Activated CD4-positive, alpha-beta T cell treated with anti-CD3 and anti-CD28 coated beads for 36 hours (primary cell): Measurements from ENCODE around the gene ONECUT1. TPM values are rescaled to one million over a fixed set of nuclear protein-coding genes. Genes with fewer than 3 reads are reported as not detected.

Experiments used
- ATAC-seq: fragments of 200-7000 bp; cut with Tn5 transposase; one replicate; pipeline ENCODE4 v1.10.0; 2021; ENCODE audit warnings: mild to moderate bottlenecking, moderate library complexity
- CTCF ChIA-PET: fragments of 350-600 bp; sonication (Branson Sonifier 250); formaldehyde crosslinking; loops from one replicate; lab custom pipeline; 2021; ENCODE audit warnings: antibody characterized with exemption; lab: Charles Lee
- POLR2A ChIA-PET: fragments of 350-600 bp; sonication (Branson Sonifier 250); formaldehyde crosslinking; loops from one replicate; lab custom pipeline; 2021; ENCODE audit warnings: antibody characterized with exemption, inconsistent platforms; lab: Charles Lee
- DNase-seq: peaks from one replicate; pipeline ENCODE4 v3.0.0-alpha.2; 2020
- H3K27ac Mint-ChIP-seq: one replicate; pipeline ENCODE4 v1.8.0; 2021; ENCODE audit warnings: mixed read lengths
- H3K27me3 Mint-ChIP-seq: one replicate; pipeline ENCODE4 v1.8.0; 2021; ENCODE audit warnings: mixed read lengths
- H3K36me3 Mint-ChIP-seq: one replicate; pipeline ENCODE4 v1.8.0; 2021; ENCODE audit warnings: low read depth, mixed read lengths
- H3K4me1 Mint-ChIP-seq: one replicate; pipeline ENCODE4 v1.8.0; 2021; ENCODE audit warnings: mixed read lengths
- H3K4me3 Mint-ChIP-seq: one replicate; pipeline ENCODE4 v1.8.0; 2021; ENCODE audit warnings: mild to moderate bottlenecking, moderate library complexity, mixed read lengths
- H3K9me3 Mint-ChIP-seq: one replicate; pipeline ENCODE4 v1.8.0; 2021; ENCODE audit warnings: low read depth, mixed read lengths
- intact Hi-C, 2 experiments: fragments of 100-400 bp; cut with DNase I in 1 of 2; cut with micrococcal nuclease in 1 of 2; formaldehyde crosslinking; loops; one replicate each; pipeline versions ENCODE4 v1.14.2 to v1.15.1; 2022 to 2024; cut with DNase I, micrococcal nuclease
- total RNA-seq, 2 experiments: library from RNA; stranded (reverse); gene quantifications; one replicate each; pipeline ENCODE4 v1.2.3, GENCODE V29; 2021

The ONECUT1 gene
- total RNA-seq, 2 experiments from 2014 or later: not detected

DNA sequence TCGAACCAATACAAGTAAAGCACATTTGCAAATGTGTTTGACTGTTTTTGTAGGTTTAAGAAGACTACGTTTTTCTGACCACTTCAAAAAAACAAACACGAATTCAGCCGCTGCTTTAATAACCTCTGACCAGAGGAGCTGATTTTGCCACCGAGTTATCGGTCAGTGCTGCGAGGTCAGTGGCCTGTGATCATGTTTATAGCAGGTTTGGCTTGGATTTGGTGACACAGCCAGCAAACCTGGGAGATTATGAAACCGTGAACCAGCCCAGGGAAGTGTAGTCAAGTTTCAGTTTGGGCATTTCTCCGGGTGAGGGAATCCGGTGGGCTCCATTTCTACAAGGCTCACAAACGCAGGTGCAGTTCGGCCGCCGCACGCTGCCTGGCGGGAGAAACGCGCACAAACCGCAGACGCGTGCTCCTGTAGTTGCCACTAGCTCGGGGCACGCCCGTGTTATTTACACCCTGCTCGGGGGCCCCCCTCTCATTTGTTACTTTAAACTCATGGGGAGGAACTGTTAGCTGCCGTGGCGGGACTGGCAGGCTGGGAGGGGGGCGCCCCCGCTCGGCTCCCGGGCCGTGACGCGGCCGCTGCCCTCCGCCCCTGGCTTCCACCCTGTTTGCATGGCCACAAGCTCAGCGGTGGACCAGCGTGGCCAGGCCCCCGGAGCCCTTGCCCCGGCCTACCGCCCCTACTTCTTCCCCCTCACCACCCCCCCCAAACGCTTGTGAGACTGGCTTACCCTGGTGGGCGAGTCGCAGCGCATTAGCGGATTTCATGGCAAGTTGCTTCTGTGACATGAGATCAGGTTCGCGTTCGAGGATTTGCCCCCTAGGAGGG lies 13.6 kb upstream of the ONECUT1 start:
- intact Hi-C loops: loop anchor here in 1 of 2 experiments (2.0 kb wide), 1 partner anchor 13 kb away; the partner anchor contains the start of gene ONECUT1

DNA sequence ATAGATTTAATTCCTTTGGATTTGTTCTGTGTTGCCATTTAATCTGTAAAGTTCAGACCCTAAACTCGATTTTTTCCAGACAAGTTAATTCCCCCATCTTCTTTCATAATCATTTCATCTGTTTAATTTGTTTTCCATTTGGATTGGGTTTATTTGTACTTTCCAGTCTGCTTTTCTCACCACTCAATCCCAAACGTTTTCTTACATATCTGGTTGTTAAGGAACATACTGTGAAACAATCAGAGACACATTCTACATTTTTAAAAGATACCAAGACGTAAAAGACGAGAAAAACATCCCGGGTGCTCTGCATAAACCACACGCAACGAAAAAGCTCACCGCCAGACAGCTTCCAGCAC lies 13.0 kb upstream of the ONECUT1 start:
- no peaks in the 10 kb centered on the region for H3K36me3 Mint-ChIP-seq
- no peaks in the 10 kb centered on the region for H3K9me3 Mint-ChIP-seq
- DNase-seq: no peak
- H3K4me3 Mint-ChIP-seq: no peak overlapping the region
- no peak overlapping the region for H3K27ac Mint-ChIP-seq
- ATAC-seq: no peak
- intact Hi-C loops: no loop called here
- peaks cover 29% of the 10 kb centered on the region for H3K4me1 Mint-ChIP-seq
- CTCF ChIA-PET: interaction anchor here (0.6 kb wide), 1 partner anchor 30 kb away, joined by 3 read pairs; no protein-coding TSS in a partner anchor
- POLR2A ChIA-PET: no interaction called here
- H3K27me3 Mint-ChIP-seq: peaks cover 71% of the 10 kb centered on the region

More for the DNA sequence above, 13.6 kb upstream of the ONECUT1 start:
- Mint-ChIP-seq H3K4me3 (peak overlapping the region; percentile 50), H3K9me3 (no peaks in the 10 kb centered on the region), H3K36me3 (no peaks in the 10 kb centered on the region), H3K27me3 (peaks cover 72% of the 10 kb centered on the region), H3K27ac (no peak overlapping the region), H3K4me1 (peaks cover 27% of the 10 kb centered on the region)
- ChIA-PET POLR2A (no interaction called here), CTCF (interaction anchor here (0.6 to 3.2 kb wide), 4 partner anchors 15 to 1065 kb away, joined by 3 to 20 read pairs (median 5); no protein-coding TSS in a partner anchor)
- ATAC-seq (peak; percentile 18), DNase-seq (peak; percentile 26)

DNA sequence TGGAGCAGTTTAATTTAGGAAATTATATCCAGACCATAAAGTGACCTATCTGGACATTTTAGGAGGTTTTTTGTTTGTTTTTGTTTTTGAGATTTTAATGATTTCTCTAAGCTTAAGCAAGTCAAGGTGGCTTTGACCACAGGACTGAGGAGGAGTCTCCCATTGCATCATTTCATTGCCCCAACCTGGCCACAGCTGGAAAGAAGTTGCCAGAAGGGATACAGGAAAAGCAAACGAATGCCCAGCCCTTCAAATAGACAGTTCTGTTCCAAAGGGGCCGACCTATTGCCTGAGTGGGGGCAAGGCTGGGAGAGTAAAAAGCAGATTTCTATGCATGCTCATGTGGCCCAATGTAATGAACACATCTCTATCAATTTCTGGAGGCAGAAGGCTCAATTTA lies 12.0 kb upstream of the ONECUT1 start:
- intact Hi-C loops: no loop called here
- peaks cover 33% of the 10 kb centered on the region for H3K4me1 Mint-ChIP-seq
- DNase-seq (no peak), ATAC-seq (no peak)
- H3K9me3 Mint-ChIP-seq: no peaks in the 10 kb centered on the region
- POLR2A ChIA-PET: no interaction called here
- H3K4me3 Mint-ChIP-seq: no peak overlapping the region
- CTCF ChIA-PET: interaction anchor here (0.6 to 1.3 kb wide), 2 partner anchors 15 to 22 kb away, joined by 3 read pairs; no protein-coding TSS in a partner anchor
- no peak overlapping the region for H3K27ac Mint-ChIP-seq
- H3K27me3 Mint-ChIP-seq: peaks cover 70% of the 10 kb centered on the region
- H3K36me3 Mint-ChIP-seq: no peaks in the 10 kb centered on the region

DNA sequence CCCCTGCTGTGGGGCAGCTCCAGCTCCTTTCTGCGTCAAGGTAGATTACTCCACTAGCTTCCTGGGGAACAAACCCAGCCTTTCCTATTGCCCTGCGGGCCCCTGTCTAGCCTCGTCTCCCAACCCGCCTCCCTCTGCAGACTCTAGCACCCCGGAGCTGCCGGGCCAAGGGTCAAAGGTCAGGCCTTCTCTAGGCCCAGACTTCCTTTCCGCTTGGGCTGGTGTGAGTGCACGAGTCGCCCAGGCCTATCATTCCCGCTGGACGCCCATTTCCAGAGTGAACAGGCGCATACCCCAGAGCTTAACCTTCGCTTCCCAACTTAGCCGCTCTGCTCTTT lies 11.6 kb upstream of the ONECUT1 start:
- POLR2A ChIA-PET: interaction anchor here (0.6 kb wide), 1 partner anchor 27 kb away, joined by 4 read pairs; no protein-coding TSS in a partner anchor

DNA sequence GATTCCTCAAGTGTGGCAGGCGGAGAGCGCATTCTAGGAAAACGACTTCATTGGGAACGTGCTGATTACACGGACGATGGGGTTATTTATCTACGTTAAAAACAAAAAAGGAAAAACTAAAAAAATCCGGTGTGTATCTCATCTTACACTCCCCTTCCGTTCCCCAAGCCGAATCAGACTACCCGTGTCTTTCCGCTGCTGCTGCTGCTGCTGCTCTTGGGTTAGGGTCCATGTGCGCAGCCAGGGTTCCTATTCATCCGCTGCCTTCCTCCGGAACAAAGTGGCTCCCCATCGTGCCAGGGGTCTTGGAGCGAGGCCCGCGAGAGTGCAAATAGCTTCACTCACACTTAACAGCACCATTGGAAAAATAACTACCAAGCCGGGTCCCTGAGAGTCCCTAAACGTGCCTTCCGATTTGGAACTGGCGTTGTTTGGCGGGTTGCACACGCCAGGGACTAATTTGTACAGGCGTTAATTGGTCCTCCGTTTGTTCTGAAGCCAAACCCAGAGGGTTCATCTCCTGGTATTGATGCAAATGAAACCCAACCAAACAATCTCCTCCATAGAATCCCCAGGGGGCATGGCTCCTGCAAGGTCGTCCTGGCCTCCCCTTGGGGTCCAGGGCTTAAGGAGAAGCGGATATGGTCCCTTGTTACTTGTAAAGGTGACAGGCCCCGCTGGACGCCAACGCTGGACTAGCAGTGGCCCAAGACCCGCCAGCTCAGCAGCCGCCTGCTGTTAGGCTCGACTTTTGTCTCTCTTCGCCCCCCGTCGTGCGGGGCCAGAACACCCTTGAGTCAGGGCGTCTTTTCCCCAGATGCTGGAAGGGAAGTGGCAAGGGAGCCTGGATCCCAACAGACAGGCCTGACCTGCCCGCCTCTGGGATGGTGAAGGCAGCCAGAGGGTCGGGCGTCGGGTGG lies 11.0 kb upstream of the ONECUT1 start:
- CTCF ChIA-PET: interaction anchor here (1.3 kb wide), 1 partner anchor 21 kb away, joined by 3 read pairs; no protein-coding TSS in a partner anchor

More for the DNA sequence above, 11.6 kb upstream of the ONECUT1 start:
- H3K27me3 Mint-ChIP-seq: peaks cover 71% of the 10 kb centered on the region
- ATAC-seq: no peak
- CTCF ChIA-PET: interaction anchor here (1.3 kb wide), 1 partner anchor 22 kb away, joined by 3 read pairs; no protein-coding TSS in a partner anchor
- peaks cover 36% of the 10 kb centered on the region for H3K4me1 Mint-ChIP-seq
- intact Hi-C loops: loop anchor here in 1 of 2 experiments (2.0 kb wide), 1 partner anchor 15 kb away; no protein-coding TSS in a partner anchor
- H3K27ac Mint-ChIP-seq: no peak overlapping the region
- no peaks in the 10 kb centered on the region for H3K9me3 Mint-ChIP-seq
- no peak overlapping the region for H3K4me3 Mint-ChIP-seq
- no peak for DNase-seq
- H3K36me3 Mint-ChIP-seq: no peaks in the 10 kb centered on the region

DNA sequence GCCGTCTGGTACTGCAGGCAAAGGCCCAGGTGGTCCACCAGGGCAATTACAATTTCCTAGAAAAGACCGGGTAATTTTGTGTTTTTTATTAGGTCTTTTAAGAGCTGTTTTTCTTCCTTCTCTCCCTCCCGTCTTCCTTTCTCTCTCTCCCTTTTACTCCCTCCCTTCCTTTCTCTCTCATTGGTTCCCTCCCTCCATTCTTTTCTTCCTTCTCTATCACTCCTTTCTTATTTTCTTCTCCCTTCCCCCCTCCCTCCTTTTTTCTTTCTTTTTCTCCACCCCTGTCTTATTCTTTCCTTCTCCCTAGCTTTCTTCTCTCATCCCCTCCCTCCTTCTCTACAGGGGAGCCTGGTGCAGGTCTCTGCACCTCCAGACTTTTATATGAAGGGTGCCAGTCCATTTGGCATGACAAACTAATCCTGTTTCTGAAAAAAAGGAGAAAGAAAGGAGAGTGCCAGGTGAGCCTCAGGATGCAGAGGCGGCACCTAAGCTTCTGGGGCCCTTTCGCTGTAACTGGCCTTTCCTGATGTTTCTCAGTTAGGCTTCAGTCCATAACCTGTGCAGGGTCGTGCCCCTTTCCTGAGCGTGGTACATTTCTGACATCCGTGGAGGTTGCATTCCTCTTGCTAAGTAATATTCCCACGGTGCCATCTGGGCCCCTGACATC lies 9.1 kb upstream of the ONECUT1 start:
- no peaks in the 10 kb centered on the region for H3K36me3 Mint-ChIP-seq
- no peak for DNase-seq
- no peaks in the 10 kb centered on the region for H3K9me3 Mint-ChIP-seq
- H3K27me3 Mint-ChIP-seq: peaks cover 83% of the 10 kb centered on the region
- no peak overlapping the region for H3K27ac Mint-ChIP-seq
- H3K4me1 Mint-ChIP-seq: peaks cover 36% of the 10 kb centered on the region
- intact Hi-C loops: no loop called here
- ATAC-seq: no peak
- ChIA-PET POLR2A (no interaction called here), CTCF (interaction anchor here (1.0 to 1.2 kb wide), 3 partner anchors 9 to 19 kb away, joined by 3 to 4 read pairs (median 3); no protein-coding TSS in a partner anchor)
- H3K4me3 Mint-ChIP-seq: no peak overlapping the region

More for the DNA sequence above, 11.0 kb upstream of the ONECUT1 start:
- peaks cover 74% of the 10 kb centered on the region for H3K27me3 Mint-ChIP-seq
- ATAC-seq (no peak), DNase-seq (no peak)
- POLR2A ChIA-PET: interaction anchor here (0.6 kb wide), 1 partner anchor 26 kb away, joined by 4 read pairs; no protein-coding TSS in a partner anchor
- H3K4me1 Mint-ChIP-seq: peaks cover 38% of the 10 kb centered on the region
- no peaks in the 10 kb centered on the region for H3K36me3 Mint-ChIP-seq
- H3K27ac Mint-ChIP-seq: no peak overlapping the region
- intact Hi-C loops: loop anchor here in 1 of 2 experiments (2.0 kb wide), 1 partner anchor 14 kb away; no protein-coding TSS in a partner anchor
- no peak overlapping the region for H3K4me3 Mint-ChIP-seq
- no peaks in the 10 kb centered on the region for H3K9me3 Mint-ChIP-seq

DNA sequence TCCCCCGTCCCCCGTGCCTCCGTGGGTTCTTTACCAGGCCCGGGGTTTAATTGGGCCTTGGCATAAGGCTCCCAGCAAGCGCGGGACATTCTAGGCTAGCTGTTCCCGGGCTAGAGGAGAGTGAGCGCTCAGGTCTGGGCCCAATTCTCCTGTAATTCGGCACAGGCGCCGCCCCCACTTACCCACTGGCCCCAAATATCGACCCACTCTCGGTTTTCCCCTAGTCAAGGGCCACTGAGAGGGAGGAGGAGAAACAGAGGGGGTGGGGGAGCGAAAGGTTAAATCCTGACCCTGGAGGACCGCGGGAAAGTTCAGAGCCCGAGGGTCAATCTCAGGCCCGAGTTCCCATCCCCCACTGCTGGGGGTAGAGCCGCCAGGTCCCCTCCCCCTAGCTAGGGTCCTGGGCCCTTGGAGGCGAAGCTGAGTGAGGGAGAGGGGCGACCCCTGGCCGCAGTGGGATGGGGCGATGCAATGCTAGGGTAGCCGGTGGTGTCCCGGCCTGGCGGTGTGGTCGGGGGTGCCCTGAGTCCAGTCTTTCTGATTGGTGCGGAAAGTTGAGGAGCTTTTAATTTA lies 8.5 kb upstream of the ONECUT1 start:
- no peak for ATAC-seq
- Mint-ChIP-seq H3K9me3 (no peaks in the 10 kb centered on the region), H3K4me3 (no peak overlapping the region), H3K27ac (no peak overlapping the region), H3K36me3 (no peaks in the 10 kb centered on the region), H3K4me1 (peaks cover 32% of the 10 kb centered on the region), H3K27me3 (peaks cover 85% of the 10 kb centered on the region)
- no peak for DNase-seq
- CTCF ChIA-PET: interaction anchor here (1.0 to 4.6 kb wide), 5 partner anchors 9 to 19 kb away, joined by 3 to 19 read pairs (median 4); no protein-coding TSS in a partner anchor
- POLR2A ChIA-PET: no interaction called here
- intact Hi-C loops: loop anchor here in 1 of 2 experiments (1.0 kb wide), 1 partner anchor 15 kb away; no protein-coding TSS in a partner anchor

DNA sequence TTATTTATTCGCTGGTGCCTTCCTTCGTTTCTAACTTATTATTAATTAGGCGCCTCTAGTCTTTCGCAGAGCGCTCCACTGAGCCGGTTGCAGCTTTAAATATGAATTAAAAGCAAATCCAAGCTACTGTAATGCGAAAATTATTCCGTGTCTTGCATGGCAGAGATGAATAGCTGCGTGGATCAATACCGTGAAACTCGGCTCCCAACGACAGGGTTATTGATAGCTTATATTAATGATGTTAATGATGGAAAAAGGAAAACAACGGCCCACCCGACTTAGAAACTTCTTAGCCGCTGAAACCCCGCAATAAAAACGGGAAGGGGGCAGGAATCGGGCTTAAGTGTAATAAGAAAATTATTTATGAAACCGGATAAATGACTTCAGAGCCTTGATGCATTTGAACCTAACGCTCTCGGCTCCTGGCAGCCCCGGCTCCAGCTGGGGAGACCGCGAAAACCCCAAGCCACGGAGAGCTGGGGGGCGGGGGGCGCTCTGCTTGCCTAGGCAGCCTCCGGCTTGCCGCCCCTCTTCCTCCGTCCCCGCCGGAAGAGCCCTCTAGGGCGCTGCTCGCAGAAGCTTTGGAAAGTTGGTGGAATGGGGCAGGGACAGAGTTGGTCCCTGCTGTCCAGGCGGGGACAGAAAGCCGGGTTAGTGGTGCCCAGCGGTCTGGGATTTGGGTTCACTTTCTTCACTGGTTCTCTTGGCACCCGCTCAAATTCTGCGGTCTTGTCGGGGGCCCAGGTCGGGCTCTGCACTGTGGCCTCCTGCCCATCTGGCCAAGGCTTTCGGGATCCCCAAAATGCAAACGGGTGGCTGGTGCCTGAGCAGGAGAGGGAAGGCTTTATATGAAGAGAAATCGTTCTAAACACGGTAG lies 7.7 kb upstream of the ONECUT1 start:
- Mint-ChIP-seq H3K4me3 (no peak overlapping the region), H3K27me3 (peaks cover 85% of the 10 kb centered on the region), H3K27ac (no peak overlapping the region), H3K9me3 (no peaks in the 10 kb centered on the region), H3K36me3 (no peaks in the 10 kb centered on the region), H3K4me1 (peaks cover 26% of the 10 kb centered on the region)
- DNase-seq (no peak), ATAC-seq (no peak)
- ChIA-PET POLR2A (no interaction called here), CTCF (interaction anchor here (0.6 to 4.6 kb wide), 5 partner anchors 10 to 21 kb away, joined by 3 to 19 read pairs (median 4); no protein-coding TSS in a partner anchor)
- intact Hi-C loops: loop anchor here in 1 of 2 experiments (1.0 kb wide), 2 partner anchors 12 to 15 kb away; no protein-coding TSS in a partner anchor

DNA sequence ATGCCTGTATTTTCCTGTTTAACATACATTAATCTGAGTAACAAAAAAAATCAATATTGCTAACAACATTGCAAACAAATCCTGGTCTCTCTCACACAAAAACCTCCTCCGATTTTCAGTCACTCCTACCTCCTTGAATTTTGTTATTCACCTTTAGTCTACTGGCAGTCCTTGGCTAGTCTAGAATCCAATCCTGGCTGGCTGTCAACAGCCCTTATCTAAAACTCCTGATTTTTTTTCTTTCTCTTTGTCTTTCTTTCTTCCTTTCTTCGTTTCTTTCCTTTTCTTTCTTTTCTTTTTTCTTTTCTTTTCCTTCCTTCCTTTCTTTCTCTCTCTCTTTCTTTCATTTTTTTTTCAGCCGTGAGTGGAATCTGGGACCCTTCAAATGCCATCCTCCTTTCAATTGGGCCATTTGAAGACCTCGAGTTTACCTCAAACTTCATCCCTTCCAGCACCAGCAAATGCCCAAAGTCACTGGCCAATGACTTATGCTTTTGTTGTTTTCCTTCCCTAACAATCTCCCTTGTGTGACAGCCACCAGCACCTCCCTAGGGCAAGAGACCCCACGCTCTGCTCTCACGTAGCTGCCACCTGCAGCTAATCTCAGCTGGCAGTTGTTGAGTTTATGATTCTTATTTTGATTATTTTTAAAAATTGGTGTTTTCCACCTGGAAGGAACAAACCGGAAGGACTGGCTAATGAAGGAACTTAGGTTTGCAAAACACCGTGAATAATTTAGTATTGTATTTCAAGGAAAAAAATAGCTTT lies 6.8 kb upstream of the ONECUT1 start:
- ChIA-PET POLR2A (no interaction called here), CTCF (interaction anchor here (0.6 to 4.6 kb wide), 7 partner anchors 8 to 839 kb away, joined by 3 to 19 read pairs (median 3); no protein-coding TSS in a partner anchor)

More for the DNA sequence above, 6.8 kb upstream of the ONECUT1 start:
- intact Hi-C loops: loop anchor here in 1 of 2 experiments (1.0 kb wide), 1 partner anchor 11 kb away; no protein-coding TSS in a partner anchor
- Mint-ChIP-seq H3K4me1 (peaks cover 26% of the 10 kb centered on the region), H3K36me3 (no peaks in the 10 kb centered on the region), H3K27ac (no peak overlapping the region), H3K27me3 (peaks cover 85% of the 10 kb centered on the region), H3K9me3 (no peaks in the 10 kb centered on the region), H3K4me3 (no peak overlapping the region)
- DNase-seq (no peak), ATAC-seq (no peak)
